HL-60/S4 (cell line): ENCODE measurements around the gene NAALADL2.

Experiments used
- in situ Hi-C: fragments of 300-500 bp; cut with MboI; formaldehyde crosslinking; loops from 2 replicates; pipeline ENCODE4 v1.14.3; 2022; ENCODE audit warnings: low sequenced_read_pairs

The NAALADL2 gene

GRCh38 chr3:174859114-174859735 is at the start of gene NAALADL2:
Gene NAALADL2 (plus strand): TSS chr3:174859334.
- in situ Hi-C loops = no loop called here

DNA sequence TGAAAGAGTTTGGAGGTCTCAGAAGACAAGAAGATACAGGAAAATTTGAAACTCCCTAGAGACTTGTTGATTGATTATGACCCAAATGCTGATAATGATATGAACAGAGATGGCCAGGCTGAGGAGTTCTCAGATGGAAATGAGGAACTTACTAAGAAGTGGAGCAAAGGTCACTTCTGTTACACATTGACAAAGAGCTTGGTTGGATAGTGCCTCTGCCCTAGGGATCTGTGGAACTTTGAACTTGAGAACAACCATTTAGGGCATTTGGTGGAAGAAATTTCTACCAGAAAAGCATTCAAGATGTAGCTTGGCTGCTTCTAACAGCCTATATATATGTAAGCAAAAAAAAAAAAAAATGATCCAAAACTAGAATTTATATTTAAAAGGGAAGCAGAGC is 48.9 kb upstream of the NAALADL2 start:
- in situ Hi-C loops = no loop called here

- in situ Hi-C loops = no loop called here
These were observed 46.8 kb upstream of the NAALADL2 start for GRCh38 chr3:174812172-174812862.

GRCh38 chr3:174815750-174816149 is 43.4 kb upstream of the NAALADL2 start:
- in situ Hi-C loops = no loop called here

DNA sequence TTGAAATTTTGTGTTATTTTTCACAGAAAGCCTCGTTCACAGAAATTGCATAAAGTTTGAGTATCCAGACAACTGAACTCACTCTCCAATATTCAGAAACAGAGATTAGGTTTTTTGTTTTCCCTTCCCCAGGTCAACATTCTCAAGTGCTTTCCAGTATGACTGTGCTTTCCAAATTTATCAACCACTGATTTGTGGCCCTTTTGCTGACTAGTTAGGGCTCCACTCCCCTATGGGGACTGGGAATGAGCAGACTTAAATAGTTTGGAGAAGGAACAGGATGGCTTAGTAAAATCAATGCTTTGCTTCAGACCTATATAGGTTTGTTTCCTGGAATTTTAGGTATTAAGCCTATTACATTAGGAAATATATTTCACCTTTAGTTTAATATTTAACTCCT is 38.2 kb upstream of the NAALADL2 start:
- in situ Hi-C loops = no loop called here

GRCh38 chr3:174821477-174821876 is 37.7 kb upstream of the NAALADL2 start:
- in situ Hi-C loops = no loop called here

GRCh38 chr3:174822320-174822719 is 36.8 kb upstream of the NAALADL2 start:
- in situ Hi-C loops = no loop called here

DNA sequence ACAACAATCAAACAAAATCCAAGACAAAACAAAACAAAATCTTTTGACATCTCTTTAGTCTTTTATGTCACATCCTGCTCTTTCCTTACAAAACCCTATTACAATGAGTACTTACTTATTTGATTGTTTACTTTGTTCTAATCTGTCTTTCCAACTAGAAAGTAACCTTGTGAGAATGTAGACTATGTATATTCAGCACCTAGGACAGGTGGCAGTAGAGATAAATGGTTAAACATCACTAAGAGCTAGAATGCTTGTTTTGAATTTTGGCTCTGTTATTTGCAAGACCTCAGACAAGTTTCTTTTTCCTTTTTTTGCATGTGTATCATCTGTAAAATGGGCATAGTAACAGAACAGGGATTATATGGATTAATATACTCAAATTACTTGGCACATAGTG is 33.1 kb upstream of the NAALADL2 start:
- in situ Hi-C loops = no loop called here

DNA sequence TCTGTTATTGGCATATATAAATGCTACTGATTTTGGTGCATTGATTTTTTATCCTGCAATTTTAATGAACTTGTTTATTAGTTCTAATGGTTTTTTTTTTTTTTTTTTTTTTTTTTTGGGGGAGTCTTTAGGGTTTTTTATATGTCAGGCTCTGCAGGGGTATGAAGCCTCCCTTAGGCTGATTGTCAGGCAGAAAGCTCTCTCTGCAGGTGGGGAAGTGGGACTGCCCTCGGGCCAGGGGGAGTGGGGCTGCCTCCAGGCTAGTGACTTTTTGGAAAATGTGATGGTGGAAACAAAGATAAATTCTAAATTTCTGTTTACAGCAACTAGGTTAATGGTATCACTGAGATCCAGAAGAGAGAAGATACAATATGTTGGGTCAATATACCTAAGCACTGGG is 14.4 kb upstream of the NAALADL2 start:
- in situ Hi-C loops = no loop called here

GRCh38 chr3:174846055-174846454 is 13.1 kb upstream of the NAALADL2 start:
- in situ Hi-C loops = no loop called here

DNA sequence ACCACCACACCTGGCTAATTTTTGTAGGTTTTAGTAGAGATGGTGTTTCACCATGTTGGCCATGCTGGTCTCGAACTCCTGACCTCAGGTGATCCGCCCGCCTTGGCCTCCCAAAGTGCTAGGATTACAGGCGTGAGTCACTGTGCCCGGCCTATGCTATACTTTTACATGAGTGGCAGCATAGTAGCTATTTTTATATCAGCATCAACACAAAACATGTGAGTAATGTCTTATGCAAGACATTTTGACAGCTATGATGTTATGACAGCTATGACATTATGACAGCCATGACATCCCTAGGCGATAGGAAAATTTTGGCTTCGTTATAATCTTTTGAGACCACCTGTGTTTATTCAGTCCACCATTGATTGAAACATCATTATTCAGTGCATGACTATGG is 4.1 kb upstream of the NAALADL2 start:
- in situ Hi-C loops = no loop called here

GRCh38 chr3:174857301-174857700 is 1.8 kb upstream of the NAALADL2 start:
- in situ Hi-C loops = no loop called here

DNA sequence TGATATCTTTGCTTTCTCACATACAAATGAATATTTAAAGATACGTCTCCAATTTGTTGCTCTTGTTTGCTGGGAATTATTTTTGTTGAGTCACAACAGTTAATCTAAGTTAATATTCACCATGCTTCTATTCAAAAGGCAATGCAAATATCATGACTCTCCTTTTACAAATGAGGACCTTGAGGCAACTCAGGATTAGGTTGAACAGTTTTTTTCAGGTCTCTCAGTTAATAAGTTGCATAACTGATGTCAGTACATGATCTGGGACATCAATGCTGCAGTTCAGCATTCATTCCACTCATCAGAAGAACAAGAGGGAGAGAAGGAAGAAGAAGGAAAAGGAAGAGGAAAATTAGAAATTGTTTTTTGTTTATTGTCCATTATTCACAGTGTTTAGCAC is 781 bp upstream of the NAALADL2 start:
- in situ Hi-C loops = no loop called here

DNA sequence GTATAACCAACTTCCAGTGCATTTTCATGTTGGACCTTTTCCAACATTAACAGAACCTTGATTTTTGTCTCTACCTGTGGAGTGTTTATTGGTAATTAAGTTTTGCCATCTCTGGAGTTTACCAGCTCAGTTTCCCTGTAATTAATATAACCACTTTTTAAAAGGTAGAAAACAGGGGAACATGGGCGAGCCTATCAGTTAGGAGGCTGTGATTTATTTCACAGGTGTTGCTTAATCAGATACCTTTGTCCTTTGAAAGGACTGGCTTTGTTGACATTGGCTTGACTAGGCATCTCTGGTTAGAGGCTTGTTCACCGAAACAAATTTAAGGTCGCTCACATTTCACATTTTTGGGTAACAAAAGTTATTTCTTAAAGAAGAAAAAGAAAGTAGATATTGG is 622 bp downstream of the NAALADL2 start:
- in situ Hi-C loops = no loop called here

DNA sequence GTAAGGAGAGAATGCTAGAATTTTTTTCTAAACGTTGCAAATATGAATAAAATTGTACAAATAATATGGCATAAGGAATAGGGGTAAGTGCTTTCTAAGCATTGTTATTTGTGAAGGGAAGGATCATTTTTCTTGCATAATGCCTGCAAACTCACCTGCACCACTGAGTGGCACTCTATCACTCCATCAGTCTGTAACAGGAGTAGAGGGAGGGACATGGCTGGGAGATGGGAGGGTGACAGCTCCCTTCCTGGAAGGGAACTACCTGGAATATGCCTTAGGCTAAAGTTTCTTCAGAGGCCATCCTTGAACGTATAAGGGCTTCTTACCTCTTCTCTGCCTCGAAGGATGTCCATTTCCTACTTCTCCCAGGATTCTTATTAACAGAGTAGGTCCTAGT is 3.0 kb downstream of the NAALADL2 start:
- in situ Hi-C loops = no loop called here

DNA sequence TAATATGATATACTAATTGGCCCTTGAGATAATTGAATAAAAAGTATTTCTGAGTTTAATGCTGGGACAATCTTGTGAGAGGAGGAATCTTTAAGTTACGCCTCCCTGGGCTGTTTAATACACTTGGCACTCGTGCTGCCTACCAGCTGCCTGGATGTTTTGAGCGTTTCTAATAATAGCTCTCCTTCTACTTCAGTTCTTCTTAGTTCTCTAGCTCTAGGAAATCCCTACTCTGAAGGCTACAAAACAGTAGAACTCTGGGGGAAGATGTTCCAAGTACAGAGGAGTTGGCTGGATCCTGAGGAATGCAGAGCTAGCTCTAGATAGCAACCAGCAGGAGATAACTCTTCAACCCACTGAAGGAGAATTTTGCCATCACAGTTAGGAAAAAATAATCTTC is 3.5 kb downstream of the NAALADL2 start:
- in situ Hi-C loops = no loop called here

- in situ Hi-C loops = no loop called here
These were observed 4.4 kb downstream of the NAALADL2 start for GRCh38 chr3:174863488-174863887.

DNA sequence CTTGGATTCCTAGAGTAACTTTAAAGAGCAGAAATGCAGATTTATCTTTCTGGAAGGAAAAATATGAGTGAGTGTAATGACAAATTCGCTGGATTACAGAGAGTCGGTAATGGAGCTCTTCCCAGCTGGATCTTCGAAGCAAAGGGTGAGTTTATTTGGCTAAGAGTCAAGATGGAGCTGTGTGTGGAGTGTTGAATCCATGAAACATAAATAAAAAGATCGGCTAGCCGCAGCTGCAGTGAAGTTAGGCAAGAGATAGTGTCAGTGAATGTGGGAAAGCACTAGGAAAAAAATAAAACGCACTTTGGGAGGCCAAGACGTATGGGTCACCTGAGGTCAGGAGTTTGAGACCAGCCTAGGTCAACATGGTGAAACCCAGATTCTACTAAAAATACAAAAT is 10.3 kb downstream of the NAALADL2 start:
- in situ Hi-C loops = no loop called here

- in situ Hi-C loops = no loop called here
These were observed 14.9 kb downstream of the NAALADL2 start for GRCh38 chr3:174873832-174874657.

GRCh38 chr3:174882789-174883188 is 23.7 kb downstream of the NAALADL2 start:
- in situ Hi-C loops = no loop called here

- in situ Hi-C loops = no loop called here
These were observed 24.9 kb downstream of the NAALADL2 start for GRCh38 chr3:174883881-174884675.
